Measurements from ENCODE around the gene EPG5. TPM values are rescaled to one million over a fixed set of nuclear protein-coding genes. Genes with fewer than 3 reads are reported as not detected.
"Not testable (repeated sequence)": the region's sequence is repeated elsewhere in the genome, so short reads cannot be mapped to it uniquely, and the experiment has no call there.

EPG5 gene
- total RNA-seq, 1 donor from 2014 or later, result 38.5 TPM

GRCh38 chr18:45849529-45849928, 117.6 kb downstream of the EPG5 start:
- Histone ChIP-seq H3K27me3 (no peaks in the 10 kb centered on the region), H3K27ac (no peak overlapping the region), H3K4me1 (no peaks in the 10 kb centered on the region), H3K36me3 (peaks cover 44% of the 10 kb centered on the region), H3K9me3 (no peaks in the 10 kb centered on the region), H3K4me3 (no peak overlapping the region)
- intact Hi-C loops (cut with DNase I), result no loop called here
- ATAC-seq (no peak), DNase-seq (no peak)
- no peak for TF ChIP-seq CTCF (IDR thresholded peaks at IDR 0.05)

GRCh38 chr18:45848643-45849042, 118.5 kb downstream of the EPG5 start:
- ATAC-seq; intact Hi-C loops (cut with DNase I); H3K9me3 ChIP-seq; H3K27ac ChIP-seq; H3K4me3 ChIP-seq; H3K27me3 ChIP-seq; H3K4me1 ChIP-seq; DNase-seq: not testable (repeated sequence)
- H3K36me3 ChIP-seq, result peaks cover 35% of the 10 kb centered on the region

- TF ChIP-seq CTCF (IDR thresholded peaks at IDR 0.05), result no peak
- Histone ChIP-seq H3K9me3 (no peaks in the 10 kb centered on the region), H3K36me3 (peaks cover 20% of the 10 kb centered on the region), H3K4me1 (no peaks in the 10 kb centered on the region), H3K27ac (no peak overlapping the region), H3K27me3 (no peaks in the 10 kb centered on the region), H3K4me3 (no peak overlapping the region)
- intact Hi-C loops (cut with DNase I), result no loop called here
- ATAC-seq (no peak), DNase-seq (no peak)
These were observed 120.0 kb downstream of the EPG5 start for GRCh38 chr18:45847119-45847518.

GRCh38 chr18:45845410-45845809, 121.7 kb downstream of the EPG5 start:
- no peak for DNase-seq
- H3K36me3 ChIP-seq, result peaks cover 11% of the 10 kb centered on the region
- ATAC-seq, result no peak
- no peak for TF ChIP-seq CTCF (IDR thresholded peaks at IDR 0.05)
- intact Hi-C loops (cut with DNase I), result no loop called here
- H3K9me3 ChIP-seq, result no peaks in the 10 kb centered on the region
- H3K27ac ChIP-seq, result no peak overlapping the region
- no peaks in the 10 kb centered on the region for H3K4me1 ChIP-seq
- H3K27me3 ChIP-seq, result no peaks in the 10 kb centered on the region
- H3K4me3 ChIP-seq, result no peak overlapping the region

GRCh38 chr18:45844938-45845337, 122.2 kb downstream of the EPG5 start:
- no peak overlapping the region for H3K27ac ChIP-seq
- intact Hi-C loops (cut with DNase I), result no loop called here

GRCh38 chr18:45843019-45843418, 124.1 kb downstream of the EPG5 start:
- intact Hi-C loops (cut with DNase I), result no loop called here
- H3K4me1 ChIP-seq, result peaks cover 11% of the 10 kb centered on the region
- DNase-seq (no peak), ATAC-seq (no peak)
- TF ChIP-seq CTCF (IDR thresholded peaks at IDR 0.05), result no peak
- no peaks in the 10 kb centered on the region for H3K9me3 ChIP-seq
- peaks cover 13% of the 10 kb centered on the region for H3K27me3 ChIP-seq
- H3K27ac ChIP-seq, result no peak overlapping the region
- H3K36me3 ChIP-seq, result no peaks in the 10 kb centered on the region
- H3K4me3 ChIP-seq, result no peak overlapping the region

More at GRCh38 chr18:45844938-45845337, 122.2 kb downstream of the EPG5 start:
- Histone ChIP-seq H3K4me1 (no peaks in the 10 kb centered on the region), H3K36me3 (peaks cover 10% of the 10 kb centered on the region), H3K27me3 (no peaks in the 10 kb centered on the region), H3K9me3 (no peaks in the 10 kb centered on the region), H3K4me3 (no peak overlapping the region)
- no peak for ATAC-seq
- no peak for TF ChIP-seq CTCF (IDR thresholded peaks at IDR 0.05)
- DNase-seq, result no peak
